H1 (cell line): ENCODE measurements around the gene COQ8B. TPM values are rescaled to one million over a fixed set of nuclear protein-coding genes. Genes with fewer than 3 reads are reported as not detected.

Source experiments
- CTCF ChIA-PET: fragments of 300-600 bp; sonication (Branson Sonifier 250); formaldehyde crosslinking; loops from one replicate; lab custom pipeline; 2021; ENCODE audit not compliant: partially characterized antibody; lab: Charles Lee
- POLR2A ChIA-PET: fragments of 300-600 bp; sonication (Branson Sonifier 250); formaldehyde crosslinking; loops from one replicate; lab custom pipeline; 2021; ENCODE audit warnings: inconsistent platforms; ENCODE audit not compliant: partially characterized antibody; lab: Charles Lee
- DNase-seq, 2 experiments: peaks; one replicate each; pipeline versions ENCODE4 v3.0.0 to v3.0.0-alpha.2; 2010 to 2022; ENCODE audit warnings: low spot score in 2 of 2, low read depth in 1 of 2, mixed read lengths in 1 of 2
- FAIRE-seq: peaks from 2 replicates; lab custom pipeline; 2011; peaks lifted over from hg19 to GRCh38; lab: Jason Lieb, UNC
- H2AFZ ChIP-seq: 2 replicates; pipeline ENCODE4 v1.8.1; 2012; ENCODE audit warnings: low read length, inconsistent platforms
- H2AK5ac ChIP-seq: 2 replicates; pipeline ENCODE4 v1.6.1; 2013; ENCODE audit warnings: low read depth, low read length
- H2BK120ac ChIP-seq: replicated peaks from 2 replicates; pipeline ENCODE3; 2013; ENCODE audit warnings: low read depth, low read length, inconsistent platforms
- H2BK12ac ChIP-seq: 2 replicates; pipeline ENCODE4 v1.6.1; 2013; ENCODE audit warnings: low read depth, low read length
- H2BK15ac ChIP-seq: 2 replicates; pipeline ENCODE4 v1.6.1; 2013; ENCODE audit warnings: low read length
- H2BK20ac ChIP-seq: 2 replicates; pipeline ENCODE4 v1.6.1; 2013; ENCODE audit warnings: low read length
- H2BK5ac ChIP-seq: 2 replicates; pipeline ENCODE4 v1.6.1; 2013; ENCODE audit warnings: low read depth, low read length
- H3K14ac ChIP-seq: 2 replicates; pipeline ENCODE4 v1.6.1; 2013; ENCODE audit warnings: inconsistent platforms; ENCODE audit not compliant: insufficient read length
- H3K18ac ChIP-seq: 2 replicates; pipeline ENCODE4 v1.6.1; 2013; ENCODE audit warnings: low read length; ENCODE audit errors: extremely low read depth
- H3K23ac ChIP-seq: 2 replicates; pipeline ENCODE4 v1.6.1; 2013; ENCODE audit warnings: inconsistent platforms; ENCODE audit not compliant: insufficient read length
- H3K23me2 ChIP-seq: 2 replicates; pipeline ENCODE4 v1.6.1; 2013; ENCODE audit warnings: low read depth, low read length
- H3K27ac ChIP-seq: 2 replicates; pipeline ENCODE4 v1.6.1; 2011; ENCODE audit warnings: low read depth, low read length, inconsistent platforms
- H3K27me3 ChIP-seq, 4 experiments: replicated peaks in 1 of 4; 1 replicate in 1 of 4; 2 replicates in 3 of 4; pipeline versions ENCODE4 v1.6.1 to v1.8.1; 2011 to 2013; ENCODE audit warnings: low read length in 3 of 4, mild to moderate bottlenecking in 3 of 4, inconsistent platforms in 2 of 4, mixed read lengths in 2 of 4, moderate library complexity in 1 of 4; ENCODE audit not compliant: control insufficient read depth in 3 of 4, insufficient read depth in 3 of 4; ENCODE audit errors: extremely low read depth in 1 of 4
- H3K36me3 ChIP-seq, 4 experiments: 2 replicates each; pipeline versions ENCODE4 v1.6.1 to v1.8.1; 2011 to 2013; ENCODE audit warnings: mild to moderate bottlenecking in 4 of 4, low read length in 3 of 4, moderate library complexity in 2 of 4, control low read depth in 1 of 4, inconsistent platforms in 1 of 4; ENCODE audit not compliant: insufficient read depth in 4 of 4, control insufficient read depth in 2 of 4
- H3K4ac ChIP-seq: replicated peaks from 2 replicates; pipeline ENCODE3; 2013; ENCODE audit warnings: low read length, low read depth, mixed read lengths, inconsistent platforms; ENCODE audit not compliant: insufficient read length
- H3K4me1 ChIP-seq, 4 experiments: replicated peaks in 1 of 4; 1 replicate in 1 of 4; 2 replicates in 3 of 4; pipeline versions ENCODE4 v1.6.1 to v1.8.1; 2011 to 2013; ENCODE audit warnings: low read length in 3 of 4, inconsistent platforms in 2 of 4, mixed read lengths in 1 of 4; ENCODE audit not compliant: insufficient read depth in 4 of 4, control insufficient read depth in 3 of 4
- H3K4me2 ChIP-seq, 2 experiments: 2 replicates each; pipeline versions ENCODE4 v1.6.1 to v1.8.1; 2011 to 2013; ENCODE audit warnings: low read depth in 2 of 2, low read length in 2 of 2, control low read depth in 1 of 2, inconsistent platforms in 1 of 2, mild to moderate bottlenecking in 1 of 2; ENCODE audit not compliant: insufficient read depth in 1 of 2
- H3K4me3 ChIP-seq, 4 experiments: fragments of 200-600, 300-600 bp in 1 of 4; sonication (generic), shearing (Covaris generic), sonication (Bioruptor Twin) in 1 of 4; 2 replicates each; pipeline versions ENCODE4 v1.5.1 to v1.8.1; 2011 to 2016; ENCODE audit warnings: low read length in 4 of 4, low read depth in 3 of 4, control low read depth in 2 of 4, inconsistent platforms in 2 of 4, mild to moderate bottlenecking in 2 of 4, mixed read lengths in 1 of 4, moderate library complexity in 1 of 4; ENCODE audit not compliant: insufficient read depth in 2 of 4; ENCODE audit errors: extremely low read depth in 1 of 4
- H3K56ac ChIP-seq: replicated peaks from 2 replicates; pipeline ENCODE3; 2013; ENCODE audit warnings: low read depth, mild to moderate bottlenecking, mixed read lengths, low read length, inconsistent platforms; ENCODE audit not compliant: insufficient read length
- H3K79me1 ChIP-seq: 2 replicates; pipeline ENCODE4 v1.6.1; 2013; ENCODE audit warnings: low read depth, low read length, control low read depth
- H3K79me2 ChIP-seq, 2 experiments: 2 replicates each; pipeline versions ENCODE4 v1.6.1 to v1.8.1; 2012 to 2013; ENCODE audit warnings: low read length in 2 of 2, mild to moderate bottlenecking in 2 of 2, inconsistent platforms in 1 of 2; ENCODE audit not compliant: insufficient read depth in 2 of 2, control insufficient read depth in 1 of 2
- H3K9ac ChIP-seq, 4 experiments: replicated peaks in 1 of 4; 1 replicate in 1 of 4; 2 replicates in 3 of 4; pipeline versions ENCODE4 v1.6.1 to v1.8.1; 2011 to 2013; ENCODE audit warnings: low read depth in 3 of 4, low read length in 3 of 4, control low read depth in 2 of 4, mild to moderate bottlenecking in 2 of 4, moderate library complexity in 2 of 4, inconsistent platforms in 1 of 4; ENCODE audit errors: extremely low read depth in 1 of 4
- H3K9me3 ChIP-seq, 2 experiments: 2 replicates each; pipeline versions ENCODE4 v1.6.1 to v1.8.1; 2012 to 2013; ENCODE audit warnings: mild to moderate bottlenecking in 2 of 2, moderate library complexity in 2 of 2, control low read depth in 1 of 2, inconsistent platforms in 1 of 2, low read depth in 1 of 2, low read length in 1 of 2, mixed read lengths in 1 of 2; ENCODE audit not compliant: insufficient read depth in 2 of 2
- H4K20me1 ChIP-seq, 2 experiments: replicated peaks in 1 of 2; 2 replicates each; pipeline versions ENCODE3 to v1.8.1; 2011 to 2013; ENCODE audit warnings: inconsistent platforms in 2 of 2, low read length in 2 of 2, mild to moderate bottlenecking in 1 of 2; ENCODE audit not compliant: insufficient read depth in 2 of 2, control insufficient read depth in 1 of 2
- H4K5ac ChIP-seq: 2 replicates; pipeline ENCODE4 v1.6.1; 2013; ENCODE audit warnings: low read length, low read depth, mixed read lengths, inconsistent platforms; ENCODE audit not compliant: insufficient read length
- H4K8ac ChIP-seq: 2 replicates; pipeline ENCODE4 v1.8.0; 2013; ENCODE audit warnings: mild to moderate bottlenecking, moderate library complexity, low read length, inconsistent platforms; ENCODE audit not compliant: insufficient read depth; ENCODE audit errors: extremely low read depth
- H4K91ac ChIP-seq: replicated peaks from 2 replicates; pipeline ENCODE3; 2013; ENCODE audit warnings: low read length, mixed read lengths, inconsistent platforms; ENCODE audit not compliant: insufficient read length
- GABPA ChIP-seq: IDR thresholded peaks from 2 replicates; pipeline ENCODE4 v1.6.1; 2011; ENCODE audit warnings: mild to moderate bottlenecking, low read length, moderate library complexity, borderline replicate concordance; ENCODE audit not compliant: insufficient read depth
- RFX5 ChIP-seq: IDR thresholded peaks from 2 replicates; pipeline ENCODE4 v1.6.1; 2011; ENCODE audit warnings: low read depth, low read length, improper control_type of control experiment, borderline replicate concordance
- WGBS, 2 experiments: shearing (Covaris generic) in 1 of 2; methylation state at CpG; one replicate each; pipeline versions ENCODE4 v1.1.6 to v1.1.7; 2013 to 2015; ENCODE audit warnings: low lambda C conversion rate in 2 of 2, mixed read lengths in 2 of 2, inconsistent platforms in 1 of 2, low coverage in 1 of 2, missing lambda C conversion rate in 1 of 2; ENCODE audit not compliant: insufficient replicate concordance in 2 of 2, insufficient coverage in 1 of 2, insufficient read length in 1 of 2; ENCODE audit errors: extremely low coverage in 1 of 2, missing lambda C conversion rate in 1 of 2; 5-methylcytosine and 5-hydroxymethylcytosine counted together
- polyA plus RNA-seq, 7 experiments: library from polyadenylated mRNA; depleted of rRNA in 3 of 7; stranded (reverse) in 5 of 7; unstranded in 2 of 7; fragments of >200 nt in 5 of 7; fragments of 200-250 nt in 2 of 7; gene quantifications; 1 replicate in 5 of 7; 2 replicates in 1 of 7; 4 replicates in 1 of 7; pipeline versions ENCODE4 v1.2.1 to v1.2.3, GENCODE V29; 2011 to 2013; ENCODE audit warnings: missing spikeins in 2 of 7, mixed read lengths in 2 of 7
- total RNA-seq: library from RNA; stranded (reverse); fragmentation: NEBNext Ultra II Directional; extraction: Animal tissue kit (Norgen Biotek cat#: 25700); gene quantifications from 2 replicates; pipeline ENCODE4 v1.2.1, GENCODE V29; 2021

COQ8B gene
- total and polyA plus RNA-seq, 2 of the 8 experiments (the other 6 are each of a cell fraction or from before 2014, with no cell fraction given), result 41.7 to 46.1 TPM

DNA sequence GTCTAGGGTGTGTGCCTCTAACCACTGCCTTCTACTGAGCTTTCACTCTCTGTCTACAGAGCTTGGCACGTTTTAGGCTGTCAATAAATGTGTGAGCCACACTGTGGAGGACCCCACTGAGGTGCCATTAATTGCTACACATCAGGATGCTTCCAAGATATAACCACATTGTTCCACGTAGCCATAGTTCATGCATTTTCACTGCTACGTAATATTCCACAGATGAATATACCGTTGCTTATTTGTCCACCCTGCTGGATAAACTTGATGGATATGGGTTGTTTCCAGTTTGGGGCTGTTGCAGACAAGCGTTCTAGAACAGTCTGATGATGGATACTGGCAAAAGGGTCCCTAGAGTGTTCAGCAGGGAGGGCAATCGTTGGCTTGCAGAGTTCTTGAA is 14.9 kb downstream of the COQ8B start:
- 92% methylated on average over 6 of the region's 6 CpGs; no CpG with 5 or more reads in 1 of the 2 experiments for WGBS, 2 experiments
- TF ChIP-seq RFX5 (no peak), GABPA (no peak)

More for the DNA sequence above, 14.9 kb downstream of the COQ8B start:
- Histone ChIP-seq H2BK15ac (no peak overlapping the region), H3K27ac (no peak overlapping the region), H4K91ac (no peak overlapping the region), H2AK5ac (no peak overlapping the region), H3K4me2 (no peak overlapping the region), H3K4me1 (peaks cover 0 to 4% (median 1%) of the 10 kb centered on the region in 4 experiments; a peak in 5 of 7 replicates), H3K14ac (no peak overlapping the region), H3K4me3 (no peak overlapping the region), H3K4ac (no peak overlapping the region), H3K27me3 (no peaks in the 10 kb centered on the region), H3K79me1 (peaks cover 3% of the 10 kb centered on the region; the same call in 1 of the 2 replicates), H3K9ac (no peak overlapping the region), H3K23me2 (no peaks in the 10 kb centered on the region; the same call in 1 of the 2 replicates), H2AFZ (no peak overlapping the region), H2BK5ac (no peak overlapping the region), H3K79me2 (no peaks in the 10 kb centered on the region), H4K5ac (no peak overlapping the region), H2BK12ac (no peak overlapping the region), H4K8ac (no peak overlapping the region), H2BK120ac (no peak overlapping the region), H3K56ac (no peak overlapping the region), H3K36me3 (peaks cover 8 to 28% (median 25%) of the 10 kb centered on the region in 4 experiments; a peak in 7 of 8 replicates), H2BK20ac (no peak overlapping the region), H4K20me1 (peaks cover 0 to 5% of the 10 kb centered on the region in 2 experiments), H3K23ac (no peak overlapping the region), H3K9me3 (no peaks in the 10 kb centered on the region), H3K18ac (no peak overlapping the region)
- DNase-seq (no peak), FAIRE-seq (no peak)
- ChIA-PET POLR2A (interaction anchor here (0.9 to 2.8 kb wide), 10 partner anchors 8 to 127 kb away, joined by 3 to 24 read pairs (median 4); partner anchors contain the start of genes ACTMAP, COQ8B, ITPKC and NUMBL), CTCF (interaction anchor here (0.8 to 4.0 kb wide), 15 partner anchors 9 to 115 kb away, joined by 3 to 23 read pairs (median 4); no protein-coding TSS in a partner anchor)
